NCI-H1694 treated with DMSO at 0.1 percent for 48 hours (cell line): ENCODE results near the gene LONRF2.
"Not testable (repeated sequence)": the region's sequence is repeated elsewhere in the genome, so short reads cannot be mapped to it uniquely, and the experiment has no call there.

Experiments
- DNase-seq: peaks from one replicate; lab custom pipeline; 2025; lab: John Stamatoyannopoulos, UW

LONRF2 gene

DNA sequence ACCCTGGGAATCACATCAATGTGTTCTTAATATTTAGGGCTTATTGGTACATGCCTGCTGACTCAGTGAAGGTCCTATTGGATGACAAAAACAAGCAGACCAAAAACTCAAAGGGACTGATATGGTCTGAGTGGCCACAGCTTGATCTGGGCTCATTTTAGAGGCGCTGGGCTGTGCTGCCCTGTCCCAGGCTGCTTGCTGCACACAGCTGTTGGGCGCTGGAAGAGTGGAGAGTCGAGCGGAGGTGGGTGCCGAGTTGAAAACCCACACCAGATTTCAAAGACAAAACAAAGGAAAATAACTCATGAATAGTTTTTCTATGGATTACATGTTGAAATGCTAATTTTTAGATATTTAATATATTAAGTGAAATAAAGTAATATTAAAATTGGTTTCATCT lies 68.5 kb downstream of the LONRF2 start:
- no peak for DNase-seq

- DNase-seq: no peak
Measured at GRCh38 chr2:100252811-100253698, 69.2 kb downstream of the LONRF2 start.

GRCh38 chr2:100250645-100251044 lies 71.7 kb downstream of the LONRF2 start:
- no peak for DNase-seq

GRCh38 chr2:100248971-100249370 lies 73.3 kb downstream of the LONRF2 start:
- peak; percentile 7 for DNase-seq

- not testable (repeated sequence) for DNase-seq
Measured at GRCh38 chr2:100248556-100248955, 73.7 kb downstream of the LONRF2 start.

GRCh38 chr2:100248044-100248330 lies 74.3 kb downstream of the LONRF2 start:
- DNase-seq: no peak

DNA sequence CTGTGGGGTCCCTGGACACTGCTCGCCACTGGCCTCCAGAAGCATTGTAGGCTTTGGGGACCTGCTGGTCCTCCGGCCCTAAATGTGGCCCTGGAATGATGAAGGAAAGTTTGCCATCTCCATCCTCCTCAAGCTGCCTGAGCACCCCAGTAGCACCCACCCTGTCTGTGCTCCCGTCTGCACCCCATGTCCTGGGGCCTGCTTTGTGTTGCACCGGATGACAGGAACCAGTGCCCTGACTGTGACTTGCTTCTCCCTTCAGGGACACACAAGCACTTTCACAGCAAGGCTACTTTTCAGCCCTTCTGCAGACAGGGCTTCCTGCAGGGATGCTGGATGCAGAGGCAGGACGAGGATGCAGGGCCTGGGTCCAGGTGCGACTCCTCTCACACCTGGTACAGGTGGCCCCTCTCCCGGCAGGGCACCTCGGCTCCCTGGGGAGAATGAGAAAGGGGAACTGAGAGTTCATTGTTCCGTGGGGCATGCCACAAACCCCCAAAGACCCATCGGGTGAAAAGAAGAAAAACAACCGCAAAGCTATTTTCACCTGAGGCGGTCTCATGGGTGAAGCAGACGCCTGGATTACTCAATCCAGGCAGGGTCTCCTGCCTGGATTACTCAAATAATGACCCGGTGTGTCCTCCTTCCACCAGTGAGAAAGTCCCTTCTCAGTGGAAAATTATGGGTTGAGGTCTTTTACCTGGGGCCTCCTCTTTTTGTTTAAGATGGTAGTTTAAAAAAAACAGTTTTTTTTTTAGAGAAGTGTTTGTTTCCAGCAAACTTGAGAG lies 74.9 kb downstream of the LONRF2 start:
- DNase-seq: no peak

- DNase-seq: peak; percentile 7
Measured at GRCh38 chr2:100246163-100247145, 75.8 kb downstream of the LONRF2 start.

- DNase-seq: no peak
Measured at GRCh38 chr2:100245681-100246080, 76.6 kb downstream of the LONRF2 start.

DNA sequence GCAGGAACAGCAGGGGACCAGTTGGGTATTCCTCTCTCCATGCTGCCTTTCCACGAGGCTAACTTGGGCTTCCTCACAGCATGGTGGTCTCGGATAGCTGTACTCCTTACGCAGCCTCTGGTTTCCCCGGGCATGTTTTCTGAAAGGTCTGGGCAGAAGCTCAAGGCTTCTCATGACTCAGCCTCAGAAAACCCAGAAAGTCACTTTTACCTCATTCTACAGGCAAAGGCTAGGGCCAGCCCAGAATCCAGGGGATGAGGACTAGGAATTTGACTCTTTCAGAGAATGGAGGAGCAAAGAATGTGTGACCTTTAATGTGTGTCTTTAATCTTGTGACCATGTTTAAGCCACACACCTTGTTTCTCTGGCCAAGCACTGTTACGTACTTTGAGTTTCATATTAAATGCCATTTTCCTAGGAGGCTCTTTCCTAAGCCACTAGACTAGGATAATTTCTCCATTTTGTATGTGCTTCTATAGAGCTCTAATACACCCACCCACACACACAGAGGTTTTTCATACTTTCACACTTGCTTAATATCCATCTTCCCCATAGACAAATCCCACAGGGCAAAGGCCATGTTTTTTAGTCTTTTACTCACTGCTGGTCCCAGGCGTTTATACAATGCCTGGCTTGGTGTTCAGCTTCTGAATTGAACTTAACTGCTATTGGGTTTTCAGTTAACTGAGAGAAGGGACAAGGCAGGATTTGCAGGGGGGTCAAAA lies 77.3 kb downstream of the LONRF2 start:
- no peak for DNase-seq

GRCh38 chr2:100243631-100244030 lies 78.7 kb downstream of the LONRF2 start:
- DNase-seq: no peak

- peak; percentile 45 for DNase-seq
Measured at GRCh38 chr2:100242891-100243619, 79.2 kb downstream of the LONRF2 start.

- no peak for DNase-seq
Measured at GRCh38 chr2:100242476-100242875, 79.8 kb downstream of the LONRF2 start.

DNA sequence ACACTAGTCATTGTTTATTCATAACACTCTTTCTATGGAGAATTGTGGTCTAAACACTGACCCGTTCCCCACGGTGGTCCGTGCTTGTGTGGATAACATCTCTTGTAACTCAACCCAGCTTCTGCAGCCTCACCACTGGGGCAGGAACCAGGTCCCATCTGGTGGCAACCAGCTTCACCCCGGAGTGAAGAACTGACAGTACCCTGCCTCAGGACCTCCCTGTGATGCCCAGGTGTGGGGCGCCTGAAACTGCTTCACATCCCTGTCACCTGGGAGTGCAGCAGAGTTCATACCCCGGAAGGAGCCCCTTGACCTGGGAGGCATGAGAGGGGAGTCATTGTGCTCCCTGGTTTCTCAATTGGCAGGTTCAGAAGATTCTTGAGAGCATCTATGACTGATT lies 81.1 kb downstream of the LONRF2 start:
- no peak for DNase-seq

DNA sequence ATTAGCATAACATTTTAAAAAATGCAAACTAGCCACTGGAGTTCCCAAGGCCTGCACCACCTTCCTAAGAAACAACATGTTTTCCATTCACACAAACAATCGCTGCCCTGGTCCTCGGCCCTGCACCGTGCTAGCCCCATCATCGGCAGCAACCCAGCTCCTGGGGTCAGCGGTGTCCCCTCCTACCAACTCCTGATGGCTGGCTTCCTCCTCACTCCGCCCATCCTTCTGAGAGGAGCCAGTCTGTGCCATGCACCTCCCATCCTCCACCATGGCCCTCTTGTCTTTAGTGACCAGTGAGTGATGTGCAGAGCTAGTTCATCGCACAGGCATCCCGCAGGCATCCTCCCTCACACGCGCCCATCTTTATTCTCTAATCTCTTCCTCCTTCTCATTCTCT lies 81.9 kb downstream of the LONRF2 start:
- DNase-seq: no peak

DNA sequence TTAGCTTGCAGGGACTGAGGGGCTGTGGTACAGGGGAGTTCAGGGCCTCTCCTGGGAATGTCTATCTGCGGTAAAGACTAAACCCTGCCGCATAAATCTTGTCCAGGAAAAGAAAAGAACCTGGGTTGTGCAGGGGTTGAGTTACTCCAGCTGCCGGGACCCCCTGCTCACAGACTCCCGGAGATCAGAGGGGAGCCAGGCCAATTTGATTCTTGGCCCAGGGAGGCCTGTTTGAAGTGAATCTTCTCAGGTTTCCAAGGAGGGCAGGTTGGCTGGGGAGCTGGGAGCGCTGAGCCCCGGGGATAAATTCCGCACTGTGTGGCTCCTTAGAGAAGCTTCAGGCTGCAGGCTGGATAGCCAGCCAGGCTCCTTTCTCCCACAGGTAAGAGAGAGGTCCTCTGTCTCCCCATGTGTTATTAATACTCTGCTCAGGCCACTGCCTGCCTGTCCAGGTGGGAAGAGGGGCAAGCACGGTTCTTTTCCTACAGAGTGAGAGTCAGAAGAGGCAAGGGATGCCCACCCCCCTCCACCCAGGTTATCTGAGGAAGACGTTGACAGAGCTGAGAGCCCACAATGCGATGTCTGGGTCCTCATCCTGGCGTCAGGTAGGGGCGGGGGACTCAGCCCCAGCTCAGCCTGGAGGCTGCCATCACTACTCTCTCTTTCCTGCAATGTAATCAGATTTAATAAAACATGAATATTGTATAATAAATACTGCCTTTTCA lies 82.7 kb downstream of the LONRF2 start:
- DNase-seq: no peak

- no peak for DNase-seq
Measured at GRCh38 chr2:100238471-100238870, 83.8 kb downstream of the LONRF2 start.

DNA sequence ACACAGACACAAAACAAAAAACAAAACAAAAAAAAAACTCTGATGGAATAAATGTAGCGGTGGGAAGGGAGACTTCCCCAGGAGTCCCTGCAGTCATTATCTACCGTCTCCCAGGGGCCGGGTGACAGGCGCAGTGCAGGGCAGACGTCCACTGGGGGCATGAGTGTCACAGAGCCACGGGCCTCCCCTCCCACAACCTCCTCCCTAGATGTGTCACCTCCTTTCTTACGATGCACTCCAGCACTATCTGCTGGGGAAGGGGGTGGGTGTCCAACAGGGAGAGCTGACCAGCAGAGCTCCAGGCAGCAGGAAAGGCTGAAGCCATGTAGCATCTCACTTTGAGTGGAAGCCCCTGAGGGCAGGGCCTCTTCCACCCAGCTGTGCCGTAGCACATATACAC lies 84.5 kb downstream of the LONRF2 start:
- no peak for DNase-seq

DNA sequence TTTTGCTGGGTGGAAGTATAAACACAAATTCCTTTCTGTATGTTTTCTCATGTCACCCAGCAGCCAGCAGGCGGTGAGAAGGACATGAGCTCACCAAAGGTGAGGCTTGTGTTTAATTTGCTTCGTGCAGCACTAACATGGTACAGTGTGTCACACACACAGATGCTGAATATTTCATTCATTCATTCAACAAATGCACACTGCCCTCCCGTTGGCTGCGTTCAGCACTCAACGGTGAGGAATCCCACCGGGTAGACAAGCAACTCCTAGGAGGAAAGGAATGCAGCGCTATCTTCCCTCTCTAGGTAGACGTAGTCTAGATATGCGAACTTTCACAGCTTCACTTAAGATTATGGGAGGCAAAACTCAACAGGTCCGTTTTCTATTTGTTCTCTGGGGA lies 85.1 kb downstream of the LONRF2 start:
- no peak for DNase-seq

DNA sequence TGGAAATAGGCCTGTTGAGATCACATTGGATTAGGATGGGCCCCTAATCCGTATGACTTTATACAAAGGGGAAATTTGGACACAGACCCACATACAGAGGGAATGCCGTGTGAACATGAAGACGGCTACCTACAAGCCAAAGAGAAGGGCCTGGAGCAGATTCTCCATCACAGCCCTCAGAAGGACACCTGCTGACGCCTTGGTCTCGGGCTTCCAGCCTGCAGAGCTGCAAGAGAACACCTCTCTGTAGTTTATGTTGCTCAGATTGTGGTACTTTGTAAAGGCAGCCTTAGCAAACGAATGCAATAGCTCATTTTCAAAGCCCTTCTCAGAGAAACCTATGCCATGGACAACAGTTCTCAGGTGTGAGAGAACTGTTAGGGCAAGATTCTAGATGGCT lies 86.1 kb downstream of the LONRF2 start:
- no peak for DNase-seq
